GM19455 (cell line): Measurements from ENCODE around the gene MN1.

Source experiments
- ATAC-seq: cut with Tn5 transposase; IDR thresholded peaks from one replicate; pipeline ENCODE4 v1.9.1; 2021; ENCODE audit not compliant: unreplicated experiment

The MN1 gene

DNA sequence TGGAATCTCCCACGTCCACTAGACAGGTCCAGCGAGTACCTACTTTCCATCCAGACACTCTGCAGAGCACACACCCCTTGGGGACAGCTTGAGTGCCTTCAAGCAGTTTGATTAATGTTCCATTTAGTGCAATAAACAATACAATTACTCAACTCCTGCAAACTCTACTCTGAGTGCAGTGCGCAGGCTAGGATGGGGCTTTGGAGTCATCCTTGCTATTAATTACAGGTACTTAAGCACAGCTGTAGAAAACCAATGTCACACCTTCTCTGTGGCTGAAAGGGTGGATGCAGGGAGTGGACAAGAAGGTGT lies 82.6 kb downstream of the MN1 start:
- ATAC-seq: no peak

- no peak for ATAC-seq
Measured at GRCh38 chr22:27718186-27719035, 83.1 kb downstream of the MN1 start.

- ATAC-seq: no peak
Measured at GRCh38 chr22:27717094-27717493, 84.5 kb downstream of the MN1 start.

DNA sequence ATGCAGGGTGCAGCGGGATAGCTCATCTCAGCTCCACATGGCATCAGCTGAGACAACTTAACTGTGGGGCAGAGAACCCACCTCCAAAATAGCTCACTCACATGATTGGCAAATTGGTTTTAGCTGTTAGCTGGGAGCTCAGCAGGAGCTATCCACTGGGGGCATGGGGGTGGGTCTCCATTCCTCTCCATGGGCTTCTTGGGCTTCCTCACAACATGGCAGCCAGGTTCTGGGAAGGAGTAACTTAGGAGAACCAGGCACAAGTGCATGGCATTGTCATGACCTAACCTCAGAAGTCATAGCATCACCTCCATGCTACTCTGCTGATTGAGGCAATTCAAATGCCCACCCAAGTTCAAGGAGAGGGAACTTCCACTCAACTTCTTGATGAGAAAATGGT lies 85.5 kb downstream of the MN1 start:
- ATAC-seq: no peak

DNA sequence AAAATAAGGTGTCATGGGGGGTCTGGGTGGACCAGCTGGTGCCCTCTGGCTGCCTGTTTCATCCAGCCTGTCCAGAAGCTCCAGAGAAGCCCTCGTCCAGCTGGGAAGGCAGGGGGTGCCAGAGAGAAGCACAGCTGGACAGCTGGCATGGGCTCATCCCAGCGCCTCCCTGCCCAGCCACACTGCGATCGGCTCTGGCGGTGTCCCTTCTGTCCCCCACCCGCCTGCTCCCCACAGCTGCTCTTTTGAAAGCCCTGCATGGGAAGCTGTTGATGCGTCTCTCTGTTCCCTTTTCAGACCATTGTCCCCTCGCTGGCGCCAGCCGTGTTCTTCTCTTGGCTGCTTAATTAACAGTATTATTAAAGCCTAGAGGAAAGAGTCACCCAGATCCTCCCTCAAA lies 86.5 kb downstream of the MN1 start:
- ATAC-seq: no peak

DNA sequence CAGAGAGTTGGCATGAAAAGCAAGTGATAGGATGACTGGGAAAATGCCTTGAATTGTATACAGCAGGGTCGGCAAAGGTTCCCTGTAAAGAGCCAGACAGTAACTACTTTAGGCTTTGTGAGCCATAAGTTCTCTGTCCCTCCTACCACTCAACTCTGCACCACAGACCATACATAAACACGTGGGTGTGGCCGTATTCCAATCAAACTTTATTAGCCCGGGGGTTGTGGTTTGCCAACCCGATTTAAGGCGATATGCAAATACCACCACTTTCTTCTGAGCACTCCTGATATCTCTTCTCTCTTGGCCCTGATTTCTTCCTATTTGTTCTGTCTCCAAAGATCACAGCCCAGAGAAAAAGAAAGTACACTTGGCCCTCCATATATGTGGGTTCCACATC lies 87.5 kb downstream of the MN1 start:
- ATAC-seq: no peak

DNA sequence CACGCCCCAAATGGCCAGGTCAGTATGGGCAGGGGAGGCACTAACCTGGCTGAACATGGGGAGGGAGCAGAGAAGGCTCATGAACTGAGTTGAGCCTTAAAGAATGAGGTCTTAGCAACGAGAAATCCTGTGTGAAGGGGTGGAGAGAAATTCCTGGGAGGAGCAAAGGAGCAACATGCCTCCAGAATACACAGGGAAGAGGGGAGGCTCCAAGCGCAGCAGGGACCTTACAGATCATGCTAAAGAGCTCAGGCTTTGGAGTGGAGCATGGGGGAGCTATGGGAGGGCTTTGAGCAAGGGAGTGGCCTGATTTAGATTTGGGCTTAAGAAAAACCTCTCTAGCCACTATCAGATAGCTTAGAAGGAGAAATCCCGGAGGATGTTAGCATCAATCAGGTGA lies 88.1 kb downstream of the MN1 start:
- ATAC-seq: no peak

GRCh38 chr22:27711756-27712155 lies 89.8 kb downstream of the MN1 start:
- ATAC-seq: no peak

GRCh38 chr22:27711012-27711411 lies 90.5 kb downstream of the MN1 start:
- no peak for ATAC-seq

DNA sequence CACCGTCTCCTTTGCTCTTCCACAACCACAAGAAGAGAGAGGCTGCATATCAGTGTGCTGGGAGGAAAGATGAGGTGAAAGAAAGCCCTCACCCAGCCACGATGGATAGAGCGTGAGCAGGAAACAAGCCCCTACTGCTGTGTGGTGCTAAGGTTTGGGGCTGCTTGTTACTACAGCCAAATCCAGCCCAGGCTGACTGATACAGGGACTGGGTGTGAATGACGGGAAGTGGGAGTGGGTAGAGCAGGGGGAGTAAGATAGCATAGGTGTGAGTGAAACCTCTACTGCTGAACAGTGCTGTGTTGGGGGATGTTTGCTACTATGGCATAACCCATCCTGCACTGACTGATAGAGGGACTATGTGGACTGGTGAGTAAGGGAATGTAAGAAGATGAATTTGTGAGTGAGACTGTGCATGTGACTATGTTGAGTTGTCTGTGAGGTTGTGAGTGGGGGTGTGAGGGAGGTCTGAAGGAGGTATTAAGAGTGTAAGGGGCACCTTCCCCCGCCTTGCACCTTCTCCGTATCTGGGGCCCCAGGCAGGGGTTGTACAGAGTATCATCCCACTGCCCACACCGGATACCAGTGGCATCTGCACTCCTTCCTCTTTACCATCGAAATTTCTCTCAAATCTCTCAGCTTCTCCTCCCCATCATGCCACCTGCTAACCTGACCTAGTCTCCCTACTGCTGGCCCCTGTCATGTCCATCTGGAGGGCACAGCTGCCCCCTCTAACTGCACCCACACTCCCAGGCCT lies 91.5 kb downstream of the MN1 start:
- no peak for ATAC-seq

GRCh38 chr22:27706489-27706888 lies 95.1 kb downstream of the MN1 start:
- ATAC-seq: no peak

DNA sequence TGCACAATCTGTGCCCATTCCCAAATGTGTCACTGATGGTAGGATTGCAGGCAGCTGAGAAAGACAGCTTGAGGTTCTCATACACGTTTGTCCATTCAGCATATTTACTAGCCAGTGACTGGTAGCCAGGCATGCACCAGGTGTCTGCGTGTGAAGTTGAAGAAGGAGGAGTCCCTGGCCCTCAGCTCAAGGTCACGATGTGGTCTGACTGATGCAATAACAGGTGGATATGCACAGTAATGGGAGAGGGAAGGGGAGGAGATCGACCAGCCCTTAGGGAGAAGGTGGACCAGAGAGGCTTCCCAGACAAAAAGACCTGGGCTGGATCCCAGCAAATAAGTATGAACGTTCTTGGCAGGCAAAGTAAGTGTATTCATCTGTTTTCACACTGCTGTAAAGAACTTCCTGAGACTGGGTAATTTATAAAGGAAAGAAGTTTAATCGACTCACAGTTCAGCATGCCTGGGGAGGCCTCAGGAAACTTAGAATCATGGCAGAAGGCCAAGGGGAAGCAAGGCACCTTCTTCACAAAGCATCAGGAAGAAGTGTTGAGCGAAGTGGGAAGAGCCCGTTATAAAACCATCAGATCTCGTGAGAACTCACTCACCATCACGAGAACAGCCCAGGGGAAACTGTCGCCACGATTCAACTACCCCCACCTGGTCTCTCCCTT lies 96.0 kb downstream of the MN1 start:
- ATAC-seq: no peak

- ATAC-seq: no peak
Measured at GRCh38 chr22:27704581-27704980, 97.0 kb downstream of the MN1 start.

- no peak for ATAC-seq
Measured at GRCh38 chr22:27699383-27700019, 102.1 kb downstream of the MN1 start.

DNA sequence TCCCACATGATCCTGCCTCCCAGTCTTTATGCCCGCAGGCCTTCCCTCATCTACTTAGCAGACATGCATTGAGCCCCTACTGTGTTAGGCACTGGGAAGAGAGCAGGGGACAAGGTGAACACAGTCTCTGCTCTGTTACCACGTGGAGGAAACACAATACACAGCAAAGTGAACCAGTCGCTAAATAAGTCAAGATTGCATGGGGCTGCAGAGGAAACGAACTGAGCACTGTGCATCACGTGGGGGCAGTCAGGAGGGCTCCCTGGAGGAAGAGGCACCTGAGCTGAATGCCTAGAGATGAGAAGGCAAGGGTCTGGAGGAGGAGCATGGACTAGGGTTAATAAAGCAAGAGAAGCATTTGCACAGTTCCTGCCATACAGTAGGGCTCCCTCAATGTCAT lies 102.7 kb downstream of the MN1 start:
- ATAC-seq: no peak
